DMS53 (cell line): ENCODE data around the gene ARHGEF16.
A peak's percentile ranks its signal among the peaks of the same experiment; 100 is the strongest.

ENCODE experiments used
- DNase-seq: peaks from one replicate; lab custom pipeline; 2025; lab: John Stamatoyannopoulos, UW

The ARHGEF16 gene

DNA sequence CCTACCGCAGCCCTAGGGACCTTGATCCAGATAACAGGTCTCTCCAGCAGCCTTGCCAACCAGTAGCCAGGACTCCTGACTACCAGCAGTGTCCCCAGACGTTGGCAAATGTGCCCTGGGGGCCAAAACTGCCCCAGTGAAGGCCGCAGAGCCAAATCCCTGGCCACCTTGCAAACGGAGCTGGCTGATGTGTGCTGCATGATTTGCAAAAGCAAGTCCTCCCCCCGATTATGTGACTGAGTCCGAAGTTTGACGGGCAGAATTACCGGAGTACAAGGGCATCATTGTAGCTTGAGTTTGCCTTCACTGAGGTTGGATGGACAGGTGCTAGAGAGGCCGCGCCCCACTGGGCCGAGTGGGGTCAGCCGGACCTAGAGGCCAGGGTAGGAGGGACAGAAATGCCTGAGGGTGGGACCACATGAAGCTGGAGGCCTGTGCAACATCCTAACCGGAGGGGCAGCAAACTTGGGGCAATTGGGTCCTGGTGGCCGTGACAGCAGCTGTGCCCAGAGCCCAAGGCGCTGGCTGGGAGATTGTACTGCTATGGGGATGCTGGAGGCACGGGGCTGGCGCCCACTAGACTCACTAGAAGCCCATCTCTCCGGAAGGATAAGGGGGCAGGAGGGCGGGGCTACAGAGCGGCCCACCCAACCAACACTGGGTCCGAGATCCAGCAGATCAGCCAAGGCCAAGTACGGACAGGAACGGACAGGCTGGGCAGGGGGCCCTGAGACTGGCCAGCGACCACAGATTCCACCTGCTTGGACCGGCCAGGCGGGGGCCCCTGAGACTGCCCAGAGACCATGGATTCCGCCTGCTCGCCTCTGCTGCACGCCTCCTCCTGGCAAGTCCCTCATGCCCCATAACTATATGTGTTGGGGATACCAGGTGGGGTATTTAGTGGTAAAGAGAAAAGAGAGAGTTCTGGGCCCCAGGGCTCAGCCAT lies 2.8 kb downstream of the ARHGEF16 start:
- DNase-seq = no peak

GRCh38 chr1:3457910-3458883 lies 3.7 kb downstream of the ARHGEF16 start:
- DNase-seq = no peak

- no peak for DNase-seq
These were observed 4.8 kb downstream of the ARHGEF16 start for GRCh38 chr1:3459051-3459908.

GRCh38 chr1:3459940-3460671 lies 5.6 kb downstream of the ARHGEF16 start:
- peak; percentile 49 for DNase-seq

DNA sequence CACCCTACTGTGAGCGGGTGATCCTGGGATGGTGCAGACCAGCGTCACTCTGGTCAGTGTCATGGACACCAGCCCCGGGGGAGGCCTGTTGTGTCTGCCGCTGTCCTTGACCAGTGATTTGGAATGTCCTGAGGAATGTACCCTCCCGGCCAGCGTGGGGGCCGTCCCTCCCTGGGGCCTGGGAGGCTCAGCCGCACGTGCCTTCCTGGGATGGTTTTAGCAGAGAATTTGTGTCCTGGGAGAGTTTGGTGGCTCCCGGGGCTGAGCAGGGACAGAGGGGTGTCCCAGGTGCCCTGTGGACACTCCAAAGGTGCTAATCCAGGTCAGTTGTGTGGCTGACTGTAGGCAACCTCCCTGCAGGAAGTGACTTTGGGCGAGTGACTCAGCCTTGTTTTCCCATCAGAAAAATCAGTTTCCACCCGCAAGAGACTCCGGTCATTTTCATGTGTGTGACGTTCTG lies 6.2 kb downstream of the ARHGEF16 start:
- DNase-seq = no peak

DNA sequence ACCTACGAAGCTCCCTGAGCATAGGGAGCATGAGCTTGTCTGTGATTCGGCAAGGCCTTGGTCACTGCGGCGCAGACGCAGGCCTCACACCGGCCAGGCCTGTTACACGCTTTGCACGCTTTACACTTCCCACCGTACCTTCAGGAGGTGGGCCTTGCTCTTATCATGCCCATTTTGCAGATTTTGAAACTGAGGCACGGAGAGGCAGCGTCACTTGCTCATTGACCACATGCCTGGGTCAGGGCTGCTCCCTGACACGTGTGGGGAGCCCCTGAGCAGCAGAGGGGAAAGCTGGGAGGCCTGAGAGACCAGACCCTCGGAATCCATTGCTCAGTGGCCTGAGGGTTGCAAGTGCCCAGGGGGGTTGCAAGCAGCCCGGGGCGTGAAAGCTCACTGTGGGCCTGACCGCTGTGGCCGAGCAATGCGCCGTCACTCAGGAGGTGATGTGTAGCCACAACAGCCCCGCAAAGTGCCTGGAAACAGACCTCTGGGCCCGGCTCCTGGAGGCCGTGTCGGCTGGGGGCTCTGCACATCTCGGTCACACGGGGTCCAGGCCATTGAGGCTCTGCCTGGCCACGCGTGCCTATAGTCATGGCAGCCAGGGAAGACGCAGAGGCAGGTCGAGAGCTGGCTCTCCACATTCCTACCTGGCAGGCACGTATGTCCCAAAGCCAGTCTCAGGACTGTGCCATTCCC lies 6.9 kb downstream of the ARHGEF16 start:
- DNase-seq = no peak

- DNase-seq = no peak
These were observed 7.4 kb downstream of the ARHGEF16 start for GRCh38 chr1:3461934-3462275.

- no peak for DNase-seq
These were observed 8.0 kb downstream of the ARHGEF16 start for GRCh38 chr1:3462356-3463012.

DNA sequence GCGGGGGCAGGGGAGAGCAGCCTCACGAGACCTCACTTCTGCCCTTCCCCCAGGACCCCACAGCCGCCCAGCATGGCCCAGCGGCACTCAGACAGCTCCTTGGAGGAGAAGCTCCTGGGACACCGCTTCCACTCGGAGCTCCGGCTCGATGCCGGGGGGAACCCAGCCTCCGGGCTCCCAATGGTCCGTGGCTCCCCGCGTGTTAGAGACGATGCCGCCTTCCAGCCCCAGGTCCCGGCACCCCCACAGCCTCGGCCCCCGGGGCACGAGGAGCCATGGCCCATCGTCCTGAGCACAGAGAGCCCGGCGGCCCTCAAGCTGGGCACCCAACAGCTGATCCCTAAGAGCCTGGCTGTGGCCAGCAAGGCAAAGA lies 8.5 kb downstream of the ARHGEF16 start:
- no peak for DNase-seq

- DNase-seq = no peak
These were observed 9.0 kb downstream of the ARHGEF16 start for GRCh38 chr1:3463408-3463863.

- DNase-seq = no peak
These were observed 9.6 kb downstream of the ARHGEF16 start for GRCh38 chr1:3463891-3464648.

GRCh38 chr1:3464649-3465025 lies 10.2 kb downstream of the ARHGEF16 start:
- DNase-seq = no peak

DNA sequence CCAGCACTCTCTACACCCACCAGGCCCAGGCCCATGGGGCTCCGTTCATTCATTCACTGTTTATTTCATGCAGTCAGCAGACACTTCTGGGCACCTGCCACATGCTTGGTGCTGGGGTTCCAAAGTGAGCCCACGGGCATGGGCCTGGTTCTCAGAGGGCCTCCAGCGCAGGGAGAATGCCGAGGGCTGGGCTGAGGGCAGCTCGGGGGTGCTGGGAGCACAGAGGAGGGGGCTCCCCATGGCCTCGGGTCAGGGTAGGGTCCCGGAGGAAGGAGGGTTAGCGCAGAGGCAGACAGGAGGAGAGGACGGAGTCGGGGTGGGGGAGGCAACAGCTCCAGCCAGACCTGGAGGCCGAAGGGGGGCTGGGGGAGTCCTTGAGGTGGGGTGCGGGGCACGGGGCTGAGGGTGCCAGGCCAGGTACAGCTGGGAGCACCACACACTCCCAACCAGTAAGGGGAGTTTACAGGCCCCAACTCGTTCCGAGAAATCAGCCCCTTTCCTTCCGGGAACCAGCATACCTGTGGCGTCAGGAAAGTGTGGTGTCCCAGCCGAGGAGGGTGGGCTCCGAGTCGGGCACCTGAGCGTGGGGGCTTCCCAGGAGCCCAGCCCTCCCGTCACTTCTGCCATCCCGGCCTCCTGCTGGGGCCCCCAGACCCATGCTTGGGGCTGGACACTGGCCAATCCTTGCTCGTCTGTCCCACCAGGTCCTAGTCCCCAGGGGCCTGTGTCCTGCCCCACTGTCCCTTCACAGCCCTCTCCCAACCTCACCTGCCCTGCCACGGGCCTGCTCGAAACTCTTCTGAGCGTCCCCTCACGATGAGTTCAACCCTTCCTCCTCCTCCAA lies 10.8 kb downstream of the ARHGEF16 start:
- DNase-seq = no peak

DNA sequence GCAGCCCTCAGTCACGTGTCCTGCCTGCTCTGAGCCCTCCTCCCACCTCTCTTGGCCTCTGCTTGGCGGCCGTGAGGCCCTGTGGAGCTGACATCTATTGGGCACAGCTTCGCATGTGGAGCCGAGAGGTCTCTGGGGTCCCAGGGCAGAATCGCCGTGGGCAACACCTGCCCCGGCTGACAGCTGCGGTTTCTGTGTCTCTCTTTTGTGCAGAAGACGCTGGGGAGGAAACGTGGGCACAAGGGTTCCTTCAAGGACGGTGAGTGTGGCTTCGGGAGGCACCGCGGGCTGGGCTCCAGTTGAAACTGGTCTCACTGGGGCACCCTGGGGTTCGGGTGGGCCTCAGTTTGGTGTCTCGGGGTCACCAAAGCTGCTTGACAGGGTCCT lies 11.5 kb downstream of the ARHGEF16 start:
- DNase-seq = no peak

GRCh38 chr1:3466366-3467075 lies 12.1 kb downstream of the ARHGEF16 start:
- DNase-seq = no peak

DNA sequence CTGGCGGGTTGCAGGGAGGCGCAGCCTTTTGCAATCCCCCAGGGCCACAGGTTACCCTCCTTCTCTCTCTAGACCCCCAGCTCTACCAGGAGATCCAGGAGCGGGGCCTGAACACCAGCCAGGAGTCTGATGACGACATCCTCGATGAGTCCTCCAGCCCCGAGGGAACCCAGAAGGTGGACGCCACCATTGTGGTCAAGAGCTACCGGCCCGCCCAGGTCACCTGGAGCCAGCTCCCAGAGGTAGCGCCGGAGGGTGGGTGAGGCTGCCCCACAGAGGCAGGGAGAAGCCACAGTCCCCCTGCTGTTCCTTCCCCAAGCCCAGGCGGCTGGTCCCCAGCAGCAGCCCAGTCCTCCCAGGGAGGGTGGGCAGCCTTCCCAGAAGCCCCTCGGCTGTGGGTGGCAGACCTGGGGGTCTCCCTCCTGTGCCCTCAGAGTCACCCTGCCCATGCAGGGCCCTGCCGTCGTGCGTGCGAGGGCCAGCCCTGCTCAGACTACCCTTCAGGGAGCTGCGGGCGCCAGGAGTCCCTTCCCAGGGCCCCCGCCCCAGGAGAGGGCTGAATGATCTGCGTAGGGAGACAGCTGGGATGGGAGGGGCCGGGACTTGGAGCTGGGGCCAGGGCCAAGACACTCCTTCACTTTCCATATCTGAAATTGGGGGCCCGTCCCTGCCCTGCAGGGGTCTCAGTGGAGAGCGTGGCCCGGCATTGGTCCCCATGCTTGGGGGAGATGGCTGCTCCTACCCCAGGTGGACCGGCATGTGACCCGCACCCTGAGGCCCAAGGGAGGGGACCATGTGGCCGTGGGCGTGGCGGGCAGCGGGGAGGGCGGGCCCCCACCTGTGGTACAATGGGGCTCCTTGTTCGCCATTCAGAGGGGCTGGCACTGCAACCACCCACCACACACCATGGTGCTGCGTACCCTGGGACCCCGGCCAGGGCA lies 12.9 kb downstream of the ARHGEF16 start:
- no peak for DNase-seq
